Vagina (tissue), 2 donors: ENCODE results near the gene FAM209A.
"Not testable (repeated sequence)": the region's sequence is repeated elsewhere in the genome, so short reads cannot be mapped to it uniquely, and the experiment has no call there.

Experiments
- POLR2A ChIP-seq, 2 donors: fragments of 450-650 bp; IDR thresholded peaks; one replicate each; pipeline ENCODE4 v1.6.1; 2017; ENCODE audit warnings: antibody characterized with exemption in 2 of 2, mild to moderate bottlenecking in 2 of 2, moderate library complexity in 2 of 2
- POLR2AphosphoS5 ChIP-seq, 2 donors: sonication (generic); formaldehyde crosslinking; IDR thresholded peaks; one replicate each; pipeline ENCODE4 v1.9.0; 2017; ENCODE audit warnings: antibody characterized with exemption in 2 of 2, mild to moderate bottlenecking in 2 of 2, low read depth in 1 of 2; ENCODE audit not compliant: insufficient read depth in 1 of 2

DNA sequence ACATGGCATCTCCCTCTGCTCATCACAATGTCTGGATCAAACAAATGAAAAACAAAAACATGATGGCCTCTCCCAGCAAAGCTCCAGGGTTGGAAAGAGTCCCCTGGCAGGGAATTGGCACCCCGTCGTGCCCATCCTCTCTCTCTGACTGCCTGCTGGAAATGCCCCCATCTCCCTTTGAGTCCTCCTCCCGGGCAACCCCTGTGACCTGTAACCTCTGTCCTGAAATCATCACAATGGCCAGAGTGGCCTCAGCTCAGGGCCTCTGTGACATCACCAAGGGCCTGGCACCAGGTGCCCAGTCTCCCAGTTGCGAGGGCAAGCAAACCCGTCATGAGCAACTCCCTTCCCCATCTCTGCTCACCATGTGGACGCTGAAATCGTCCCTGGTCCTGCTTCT is at the start of gene FAM209A:
- TF ChIP-seq POLR2A (IDR thresholded peaks at IDR 0.05); POLR2AphosphoS5 (IDR thresholded peaks at IDR 0.05; ENCODE audit: insufficient read depth in 1 of 2, low read depth in 1 of 2): not testable (repeated sequence)
